GM19239 (cell line): ENCODE results near the gene ABCC8.
A peak's percentile ranks its signal among the peaks of the same experiment; 100 is the strongest.

ENCODE experiments used
- DNase-seq: peaks from one replicate; pipeline ENCODE4 v3.0.0; 2011; ENCODE audit warnings: low spot score; ENCODE audit not compliant: insufficient read length
- FAIRE-seq: peaks from 2 replicates; lab custom pipeline; 2011; peaks lifted over from hg19 to GRCh38; lab: Jason Lieb, UNC

Gene ABCC8

DNA sequence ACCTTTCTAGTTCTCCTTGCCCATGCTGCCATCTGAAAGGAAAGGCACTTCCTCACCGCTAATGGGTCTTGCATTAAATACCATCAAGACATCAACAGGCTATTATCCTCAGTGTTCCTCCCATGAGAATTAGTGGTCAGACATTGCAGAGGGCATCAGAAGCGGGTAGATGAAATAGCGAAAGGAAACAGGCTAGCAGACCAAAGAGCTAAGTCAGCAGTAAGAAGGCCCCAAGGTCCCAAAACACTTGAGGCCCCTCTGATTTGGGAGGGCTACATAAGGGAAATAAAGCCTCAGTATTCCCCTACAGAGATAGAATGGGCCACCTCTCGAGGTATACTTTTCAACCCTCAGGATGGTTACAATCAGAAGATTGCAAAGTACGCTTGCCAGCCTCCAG, 101.1 kb downstream of the ABCC8 start:
- DNase-seq = no peak
- no peak for FAIRE-seq

DNA sequence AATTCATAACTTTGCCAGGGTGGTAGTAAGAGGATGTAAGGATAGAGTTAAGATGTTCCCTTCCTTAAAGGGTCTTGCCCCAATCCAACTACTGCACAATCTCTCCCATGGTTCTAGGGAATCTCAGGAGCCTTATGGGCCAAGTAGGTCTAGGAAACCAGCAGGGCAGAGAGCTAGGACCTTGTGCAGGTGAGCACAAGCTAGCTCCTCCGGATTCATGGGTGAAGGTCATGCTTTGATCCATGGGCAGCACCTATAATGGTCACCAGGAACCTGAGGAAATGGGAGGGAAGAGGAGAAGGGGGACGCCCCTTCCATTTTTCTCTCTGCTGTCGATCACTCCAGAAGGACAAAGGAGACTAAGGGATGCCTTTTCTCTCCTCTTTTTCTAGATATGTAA, 105.0 kb downstream of the ABCC8 start:
- DNase-seq (no peak), FAIRE-seq (no peak)

DNA sequence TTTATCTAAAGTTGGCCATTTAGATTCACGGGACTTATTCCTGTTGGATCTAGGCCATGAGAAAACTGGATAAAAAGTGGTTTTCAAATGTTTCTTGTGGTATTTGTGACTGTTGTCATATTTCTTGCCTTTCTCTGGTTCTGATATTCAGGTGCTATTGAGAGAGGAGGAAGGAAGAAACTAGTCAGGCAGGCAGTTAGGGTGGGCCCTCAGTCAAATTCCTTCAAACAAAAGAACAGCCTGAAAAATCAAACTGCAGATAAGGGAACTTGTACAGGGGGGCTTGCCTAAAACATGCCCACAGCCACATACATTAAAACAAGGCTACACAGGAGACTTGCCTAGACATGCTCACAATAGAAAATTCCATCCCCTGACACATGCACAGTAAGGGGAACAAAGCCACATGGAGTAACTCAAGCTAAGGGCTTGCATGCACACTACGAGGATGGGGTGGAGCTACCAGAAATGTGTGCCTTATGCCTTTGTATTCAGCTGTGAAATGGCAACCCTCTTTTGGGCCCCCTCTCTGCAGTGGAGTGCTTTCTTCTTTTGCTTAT, 106.9 kb downstream of the ABCC8 start:
- DNase-seq (no peak), FAIRE-seq (no peak)

- no peak for FAIRE-seq
- DNase-seq = no peak
These were observed 107.6 kb downstream of the ABCC8 start for GRCh38 chr11:17369094-17369493.

DNA sequence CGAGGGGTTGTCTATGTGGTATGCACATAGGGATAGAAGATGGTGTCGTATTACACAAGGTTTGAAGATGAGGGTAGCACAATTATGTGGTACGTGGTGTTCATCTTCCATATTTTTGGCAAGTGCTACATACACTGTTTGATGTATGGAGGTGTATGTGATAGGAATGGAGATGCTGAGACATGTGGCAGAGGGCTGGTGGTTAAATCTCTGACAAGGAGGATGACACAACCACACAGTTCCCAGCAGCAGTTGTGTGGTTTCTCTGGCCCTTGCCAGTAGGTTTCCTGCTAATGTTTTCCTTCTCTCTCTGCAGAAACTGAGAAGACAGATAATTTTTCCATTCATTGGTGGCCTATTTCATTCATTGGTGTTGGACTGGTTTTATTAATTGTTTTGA, 108.1 kb downstream of the ABCC8 start:
- DNase-seq (no peak), FAIRE-seq (no peak)

DNA sequence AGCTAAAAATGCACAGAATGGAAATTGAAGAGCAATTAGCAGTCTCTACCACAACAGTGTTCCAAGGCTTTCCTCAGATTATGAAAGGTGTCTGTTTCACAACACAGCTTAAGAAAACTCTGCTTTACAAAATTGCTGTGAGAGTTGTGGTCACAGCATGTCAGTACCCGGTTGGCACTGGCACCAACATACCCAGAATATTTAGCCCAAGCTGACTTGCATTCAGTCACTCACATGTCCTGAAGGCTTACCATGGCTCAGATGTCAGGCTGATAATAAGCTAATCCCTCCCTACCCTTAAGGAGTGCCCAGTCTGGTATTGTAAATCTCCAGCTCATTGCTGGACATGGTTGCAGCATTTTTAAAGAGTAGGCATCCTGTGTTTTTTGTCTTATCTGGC, 110.2 kb downstream of the ABCC8 start:
- FAIRE-seq (no peak), DNase-seq (no peak)

DNA sequence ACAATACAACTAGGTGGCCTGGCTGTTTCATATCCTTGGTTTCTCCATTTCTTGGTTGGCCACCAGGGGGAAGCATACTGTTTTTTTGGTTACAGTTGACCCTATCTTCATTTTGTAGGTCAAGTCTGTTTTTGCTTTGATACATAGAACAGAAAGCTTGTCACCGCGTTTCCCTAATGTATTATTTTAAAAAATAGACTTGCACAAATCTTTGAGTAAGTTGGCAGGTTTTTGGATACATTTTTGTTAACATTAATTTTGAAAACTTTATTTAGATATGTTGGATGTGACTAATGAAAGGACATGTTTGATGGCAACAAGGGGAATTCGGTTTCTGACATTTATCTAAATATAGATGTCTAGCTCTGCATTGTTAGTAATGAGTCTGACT, 122.0 kb downstream of the ABCC8 start:
- FAIRE-seq = peak; percentile 70
- DNase-seq = peak; percentile 50

DNA sequence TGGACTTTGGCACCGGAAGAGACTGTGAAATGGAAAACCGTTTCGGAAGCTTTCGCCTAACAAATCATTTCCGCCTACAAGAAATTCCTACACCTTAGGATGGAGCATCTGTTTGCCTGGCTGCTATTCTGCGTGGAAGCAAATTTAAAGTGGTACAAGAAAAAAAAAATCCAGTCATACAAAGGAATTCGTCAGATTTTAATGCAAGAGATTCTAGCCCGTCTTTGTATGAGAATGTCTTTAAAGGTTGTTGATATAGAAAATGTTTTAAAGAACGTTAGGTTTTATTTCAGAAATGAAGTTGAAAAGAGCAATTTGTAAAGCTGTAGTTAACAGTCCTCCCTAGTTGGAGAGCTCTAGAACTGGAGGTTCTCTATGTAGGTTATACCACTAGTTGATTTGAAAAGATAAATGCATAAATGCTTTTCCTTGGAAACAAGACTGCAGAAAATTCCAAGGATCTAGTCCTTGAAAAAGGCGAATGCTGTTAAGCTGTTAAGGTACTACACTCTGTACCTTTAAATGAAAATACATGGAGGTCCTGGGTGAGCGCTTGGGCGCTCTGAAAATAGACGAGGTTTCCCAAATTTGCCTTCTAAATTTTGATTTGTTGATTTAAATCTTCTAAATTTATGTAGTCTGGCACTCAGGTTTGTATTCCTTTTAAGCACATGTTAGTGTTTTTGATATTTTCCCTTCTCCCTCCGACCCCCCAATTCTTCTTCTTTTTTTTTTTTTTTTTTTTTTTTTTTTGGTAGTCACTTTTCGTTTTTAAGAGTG, 122.6 kb downstream of the ABCC8 start:
- no peak for DNase-seq

GRCh38 chr11:17352950-17353820, 123.5 kb downstream of the ABCC8 start:
- peak; percentile 25 for DNase-seq
- peak; percentile 47 for FAIRE-seq

More for the DNA sequence above, 122.6 kb downstream of the ABCC8 start:
- no peak for FAIRE-seq

DNA sequence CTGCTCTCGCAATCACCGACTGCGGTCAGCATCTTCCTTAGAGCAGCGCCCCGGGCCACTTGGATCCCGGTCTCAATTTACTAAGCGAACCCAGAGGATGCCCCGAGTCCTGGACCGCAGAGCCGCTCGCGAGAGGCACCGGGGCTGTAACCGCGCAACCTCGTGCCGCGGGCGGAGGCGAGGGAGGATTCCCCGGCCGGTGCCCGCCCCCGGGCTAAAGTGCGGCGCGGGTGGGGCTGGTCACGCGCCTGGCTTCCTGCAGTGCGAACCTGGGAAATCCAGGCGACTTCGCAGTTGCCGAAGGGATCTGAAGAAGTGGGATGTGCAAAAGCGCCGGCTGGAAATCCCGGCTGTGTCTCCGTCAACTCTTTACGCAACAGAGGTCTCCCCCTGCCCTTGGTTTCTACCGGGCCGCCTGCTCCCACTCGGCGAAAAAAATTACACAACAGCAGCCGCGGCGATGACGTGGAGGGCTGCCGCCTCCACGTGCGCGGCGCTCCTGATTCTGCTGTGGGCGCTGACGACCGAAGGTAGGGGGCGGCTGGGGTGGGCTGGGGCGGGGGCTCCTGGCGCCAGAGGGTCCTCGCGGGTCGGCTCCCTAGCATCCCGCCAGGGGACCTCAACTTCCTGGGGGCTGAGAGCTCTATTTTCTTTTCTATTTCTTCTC, 125.0 kb downstream of the ABCC8 start, which contains the start of gene NCR3LG1:
TSS of gene NCR3LG1 (plus strand) at position 291 of the 667 bp plus-strand sequence. CDS start at position 461, 170 bp downstream.
- no peak for DNase-seq
- FAIRE-seq = no peak

GRCh38 chr11:17351172-17351509, 125.5 kb downstream of the ABCC8 start:
- FAIRE-seq (no peak), DNase-seq (no peak)

- DNase-seq (no peak), FAIRE-seq (no peak)
These were observed 126.0 kb downstream of the ABCC8 start for GRCh38 chr11:17350455-17351171.

DNA sequence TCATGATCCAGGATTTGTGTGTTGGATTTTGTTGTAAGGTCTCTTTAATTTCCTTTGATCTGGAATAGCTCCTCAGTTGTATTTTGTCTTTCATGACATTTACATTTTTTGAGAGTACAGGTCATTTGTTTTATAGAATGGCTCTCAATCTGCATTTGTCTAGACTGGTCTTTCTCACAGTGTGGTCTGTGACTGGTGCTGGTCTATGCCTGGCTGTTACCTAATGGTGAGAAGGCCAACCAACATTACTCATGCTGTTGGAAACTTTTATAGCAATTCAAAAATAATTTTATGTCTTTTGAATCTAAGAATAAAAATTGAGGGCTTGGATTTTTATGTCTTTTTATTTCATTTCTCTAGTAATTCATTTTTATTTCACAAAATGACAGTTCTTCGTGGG, 129.0 kb downstream of the ABCC8 start:
- FAIRE-seq (no peak), DNase-seq (no peak)

GRCh38 chr11:17343907-17344306, 132.7 kb downstream of the ABCC8 start:
- FAIRE-seq (no peak), DNase-seq (no peak)

GRCh38 chr11:17343257-17343656, 133.4 kb downstream of the ABCC8 start:
- DNase-seq (no peak), FAIRE-seq (no peak)
